OCI-LY7 (cell line): ENCODE data around the gene PCYT1A. TPM values are rescaled to one million over a fixed set of nuclear protein-coding genes. Genes with fewer than 3 reads are reported as not detected.

Source experiments
- BruUV-seq: library from RNA; stranded (reverse); fragments of 400-500 nt; replicated peaks from 2 replicates; lab custom pipeline; 2021; lab: Mats Ljungman, UMichigan
- CTCF ChIA-PET: fragments of 300-600 bp; sonication (Branson Sonifier 250); formaldehyde crosslinking; loops from one replicate; lab custom pipeline; 2022; ENCODE audit warnings: antibody characterized with exemption; ENCODE audit not compliant: unreplicated experiment; lab: Charles Lee
- POLR2A ChIA-PET: fragments of 300-600 bp; sonication (Branson Sonifier 250); formaldehyde crosslinking; loops from one replicate; lab custom pipeline; 2022; ENCODE audit warnings: antibody characterized with exemption; lab: Charles Lee
- DNase-seq: peaks from one replicate; pipeline ENCODE4 v3.0.0-alpha.2; 2015; ENCODE audit warnings: low spot score
- H2AFZ ChIP-seq: fragments of 200-600 bp; sonication (generic), shearing (Covaris generic); 2 replicates; pipeline ENCODE4 v1.6.1; 2014; ENCODE audit warnings: mild to moderate bottlenecking, antibody characterized with exemption, low read length, moderate library complexity
- H3K27ac ChIP-seq: fragments of 200-600 bp; sonication (generic); 2 replicates; pipeline ENCODE4 v1.5.1; 2014; ENCODE audit warnings: mixed run types, low read depth, mild to moderate bottlenecking, moderate library complexity, low read length, inconsistent platforms; ENCODE audit not compliant: poor library complexity, severe bottlenecking
- H3K36me3 ChIP-seq: fragments of 200-600 bp; sonication (generic); 2 replicates; pipeline ENCODE4 v1.6.1; 2014; ENCODE audit warnings: mild to moderate bottlenecking, antibody characterized with exemption, low read length, moderate library complexity, mixed read lengths; ENCODE audit not compliant: insufficient read depth
- H3K4me1 ChIP-seq: fragments of 200-600 bp; sonication (generic); 2 replicates; pipeline ENCODE4 v1.5.1; 2014; ENCODE audit warnings: mild to moderate bottlenecking, low read length; ENCODE audit not compliant: insufficient read depth, poor library complexity, severe bottlenecking
- H3K4me2 ChIP-seq: fragments of 200-600 bp; sonication (generic); 2 replicates; pipeline ENCODE4 v1.6.1; 2014; ENCODE audit warnings: mild to moderate bottlenecking, low read length
- H3K4me3 ChIP-seq: fragments of 200-600 bp; sonication (generic); 2 replicates; pipeline ENCODE4 v1.5.1; 2014; ENCODE audit warnings: mild to moderate bottlenecking, low read depth, low read length; ENCODE audit not compliant: poor library complexity, severe bottlenecking
- H3K79me2 ChIP-seq: fragments of 200-600 bp; sonication (generic); 2 replicates; pipeline ENCODE4 v1.6.1; 2016; ENCODE audit warnings: low read depth, mild to moderate bottlenecking, low read length, moderate library complexity, mixed read lengths; ENCODE audit not compliant: insufficient read depth
- H3K9me2 ChIP-seq: fragments of 200-600 bp; sonication (generic); 2 replicates; pipeline ENCODE4 v1.6.1; 2016; ENCODE audit warnings: mild to moderate bottlenecking, low read length, mixed read lengths; ENCODE audit not compliant: insufficient read depth
- H3K9me3 ChIP-seq: fragments of 200-600 bp; sonication (generic); 2 replicates; pipeline ENCODE4 v1.6.1; 2014; ENCODE audit warnings: mild to moderate bottlenecking, mixed run types, low read length, mixed read lengths
- H4K20me1 ChIP-seq: fragments of 200-600 bp; sonication (generic); 2 replicates; pipeline ENCODE4 v1.6.1; 2014; ENCODE audit warnings: mild to moderate bottlenecking, antibody characterized with exemption, low read length, moderate library complexity, mixed read lengths; ENCODE audit not compliant: insufficient read depth
- CTCF ChIP-seq: fragments of 200-600 bp; sonication (generic); conservative IDR thresholded peaks from 2 replicates; pipeline ENCODE4 v1.5.1; 2014; ENCODE audit warnings: mild to moderate bottlenecking, antibody characterized with exemption, low read length, moderate library complexity, mixed read lengths
- EZH2phosphoT487 ChIP-seq: fragments of 200-600 bp; sonication (generic); IDR thresholded peaks from 2 replicates; pipeline ENCODE4 v1.6.1; 2018; ENCODE audit warnings: low read depth, borderline replicate concordance, mild to moderate bottlenecking, mixed run types, antibody characterized with exemption, low read length, moderate library complexity, mixed read lengths
- intact Hi-C: fragments of 100-400 bp; cut with micrococcal nuclease; formaldehyde crosslinking; loops from one replicate; pipeline ENCODE4 v1.10.0; 2022; ENCODE audit not compliant: unreplicated experiment
- total RNA-seq, 2 experiments: library from RNA; depleted of rRNA in 1 of 2; stranded (reverse); fragments of >200 nt in 1 of 2; shearing (Covaris generic) in 1 of 2; gene quantifications; 2 replicates each; pipeline ENCODE4 v1.2.3, GENCODE V29; 2014 to 2022

Gene PCYT1A
- total RNA-seq, 2 experiments from 2014 or later: 21.6 to 27.1 TPM

- TF ChIP-seq CTCF: no peak
- no peak for TF ChIP-seq EZH2phosphoT487
- intact Hi-C loops: no loop called here
- Histone ChIP-seq H3K79me2 (no peaks in the 10 kb centered on the region), H3K9me2 (no peaks in the 10 kb centered on the region), H3K4me1 (peaks cover 15% of the 10 kb centered on the region), H3K4me2 (no peak overlapping the region), H3K36me3 (no peaks in the 10 kb centered on the region), H2AFZ (no peak overlapping the region), H3K9me3 (no peaks in the 10 kb centered on the region), H3K27ac (no peak overlapping the region), H4K20me1 (no peaks in the 10 kb centered on the region), H3K4me3 (no peak overlapping the region)
- no peak for DNase-seq
- POLR2A ChIA-PET: interaction anchor here (0.5 kb wide), 1 partner anchor 297 kb away, joined by 3 read pairs; no protein-coding TSS in a partner anchor
- CTCF ChIA-PET: no interaction called here
- BruUV-seq: no TSS peak
Observed at GRCh38 chr3:196189566-196190347, 97.8 kb downstream of the PCYT1A start.

- no peaks in the 10 kb centered on the region for H4K20me1 ChIP-seq
- BruUV-seq: no TSS peak
- POLR2A ChIA-PET: interaction anchor here (0.6 to 2.2 kb wide), 11 partner anchors 8 to 230 kb away, joined by 3 to 11 read pairs (median 4); no protein-coding TSS in a partner anchor
- peak overlapping the region; percentile 70 for H3K4me2 ChIP-seq
- intact Hi-C loops: no loop called here
- H3K9me3 ChIP-seq: no peaks in the 10 kb centered on the region
- H3K4me1 ChIP-seq: peaks cover 15% of the 10 kb centered on the region
- peak overlapping the region; percentile 50 for H3K4me3 ChIP-seq
- no peaks in the 10 kb centered on the region for H3K9me2 ChIP-seq
- TF ChIP-seq EZH2phosphoT487: no peak
- no peak for TF ChIP-seq CTCF
- no peaks in the 10 kb centered on the region for H3K36me3 ChIP-seq
- H3K27ac ChIP-seq: peak overlapping the region; percentile 43
- CTCF ChIA-PET: interaction anchor here (1.0 kb wide), 2 partner anchors 10 to 113 kb away, joined by 3 to 5 read pairs; no protein-coding TSS in a partner anchor
- H2AFZ ChIP-seq: peak overlapping the region; percentile 74
- no peaks in the 10 kb centered on the region for H3K79me2 ChIP-seq
- peak; percentile 68 for DNase-seq
Observed at GRCh38 chr3:196186651-196187573, 100.6 kb downstream of the PCYT1A start.
